Measurements from ENCODE around the gene CREBRF. TPM values are rescaled to one million over a fixed set of nuclear protein-coding genes. Genes with fewer than 3 reads are reported as not detected.
A peak's percentile ranks its signal among the peaks of the same experiment; 100 is the strongest.

CREBRF gene
- total RNA-seq, 6 experiments from 2014 or later = 6.5 to 15.7 (median 12.6) TPM

DNA sequence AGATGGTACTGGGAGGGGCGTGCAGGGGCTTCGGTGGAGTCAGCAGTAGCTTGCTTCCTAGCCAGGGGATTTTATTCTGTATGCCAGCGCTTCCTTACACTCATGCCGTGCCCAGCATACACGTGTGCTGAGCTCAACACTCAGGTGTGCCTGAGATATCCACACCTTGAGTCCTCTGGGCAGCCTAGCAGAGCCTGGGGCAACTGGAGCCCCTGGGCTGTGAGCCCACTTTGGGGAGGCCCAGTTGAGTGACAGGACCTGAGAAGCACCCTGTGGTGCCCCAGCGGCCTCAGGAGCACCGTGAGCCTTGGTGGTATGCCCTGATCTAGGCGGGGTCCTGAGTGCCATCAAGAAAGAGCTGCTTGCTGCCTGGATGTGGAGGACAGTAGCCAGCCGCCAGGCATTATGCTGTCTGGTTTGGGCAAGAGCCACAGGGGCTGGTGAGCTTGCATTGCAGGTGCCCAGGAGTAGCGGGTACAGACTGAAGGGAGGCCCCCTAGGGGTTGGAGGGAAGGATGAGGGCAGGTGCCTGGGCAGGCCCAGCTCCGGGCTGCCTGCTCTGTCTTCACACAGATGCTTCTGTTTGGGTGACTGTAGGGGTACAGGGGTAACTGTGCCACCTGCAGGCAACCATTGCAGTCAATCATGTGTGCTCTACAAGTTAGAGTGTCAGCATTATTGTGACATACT lies 131.0 kb downstream of the CREBRF start:
- no peak for DNase-seq
- H3K36me3 ChIP-seq = no peaks in the 10 kb centered on the region
- no peaks in the 10 kb centered on the region for H3K27me3 ChIP-seq
- ATAC-seq = peak in 3 of 4 donors; percentile 35 to 63 (median 44)
- H3K4me3 ChIP-seq = no peak overlapping the region
- H3K4me1 ChIP-seq = no peaks in the 10 kb centered on the region
- H3K27ac ChIP-seq = no peak overlapping the region
- H3K9me3 ChIP-seq = no peaks in the 10 kb centered on the region
- intact Hi-C loops (cut with DNase I) = no loop called here
- 33% methylated on average over 1 of the region's 11 CpGs for WGBS (ENCODE audit: insufficient coverage, low coverage, low lambda C conversion rate, missing lambda C conversion rate)
- TF ChIP-seq, protein P1, sequence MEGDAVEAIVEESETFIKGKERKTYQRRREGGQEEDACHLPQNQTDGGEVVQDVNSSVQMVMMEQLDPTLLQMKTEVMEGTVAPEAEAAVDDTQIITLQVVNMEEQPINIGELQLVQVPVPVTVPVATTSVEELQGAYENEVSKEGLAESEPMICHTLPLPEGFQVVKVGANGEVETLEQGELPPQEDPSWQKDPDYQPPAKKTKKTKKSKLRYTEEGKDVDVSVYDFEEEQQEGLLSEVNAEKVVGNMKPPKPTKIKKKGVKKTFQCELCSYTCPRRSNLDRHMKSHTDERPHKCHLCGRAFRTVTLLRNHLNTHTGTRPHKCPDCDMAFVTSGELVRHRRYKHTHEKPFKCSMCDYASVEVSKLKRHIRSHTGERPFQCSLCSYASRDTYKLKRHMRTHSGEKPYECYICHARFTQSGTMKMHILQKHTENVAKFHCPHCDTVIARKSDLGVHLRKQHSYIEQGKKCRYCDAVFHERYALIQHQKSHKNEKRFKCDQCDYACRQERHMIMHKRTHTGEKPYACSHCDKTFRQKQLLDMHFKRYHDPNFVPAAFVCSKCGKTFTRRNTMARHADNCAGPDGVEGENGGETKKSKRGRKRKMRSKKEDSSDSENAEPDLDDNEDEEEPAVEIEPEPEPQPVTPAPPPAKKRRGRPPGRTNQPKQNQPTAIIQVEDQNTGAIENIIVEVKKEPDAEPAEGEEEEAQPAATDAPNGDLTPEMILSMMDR (IDR thresholded peaks at IDR 0.05) = peak in 1 of 4 donors; percentile 14
- no peak for TF ChIP-seq POLR2A (IDR thresholded peaks at IDR 0.05)

DNA sequence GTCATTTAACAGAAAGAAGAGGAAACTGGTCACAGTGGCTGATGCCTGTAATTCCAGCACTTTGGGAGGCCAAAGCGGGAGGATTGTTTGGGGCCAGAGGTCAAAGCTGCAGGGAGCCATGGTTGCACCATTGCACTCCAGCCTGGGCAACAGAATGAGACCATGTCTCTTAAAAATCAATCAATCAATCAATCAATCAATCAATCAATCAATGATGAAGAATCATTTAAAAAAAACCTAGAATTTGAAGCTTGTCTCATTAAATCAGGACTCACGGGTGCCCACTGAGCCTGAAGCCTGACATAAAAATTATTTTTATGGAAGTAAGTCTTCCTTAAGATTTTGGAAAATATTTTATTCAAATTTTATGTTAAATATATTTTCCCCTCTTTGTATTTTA lies 132.1 kb downstream of the CREBRF start:
- Histone ChIP-seq H3K9me3 (no peaks in the 10 kb centered on the region), H3K27me3 (no peaks in the 10 kb centered on the region), H3K36me3 (no peaks in the 10 kb centered on the region), H3K4me1 (no peaks in the 10 kb centered on the region), H3K4me3 (no peak overlapping the region), H3K27ac (no peak overlapping the region)
- WGBS (ENCODE audit: insufficient coverage, low coverage, low lambda C conversion rate, missing lambda C conversion rate) = 40% methylated on average over 2 of the region's 2 CpGs
- no peak for DNase-seq
- no peak for TF ChIP-seq POLR2A (IDR thresholded peaks at IDR 0.05)
- TF ChIP-seq, protein P1 (IDR thresholded peaks at IDR 0.05) = no peak
- intact Hi-C loops (cut with DNase I) = no loop called here
- no peak for ATAC-seq

Small RNA genes lying within 50 kb of the gene (small RNA-seq; reads per million reads assigned to genes)
- gene RF00019 (0 reads per million in 2 experiments), gene SNORA74B (16.3 to 17.2 reads per million in 2 experiments)

Other genes with a start within 250 kb of the CREBRF start
- 100 to 1,000 TPM; 103 to 264 (median 154) TPM for gene ERGIC1, start 222.1 kb upstream of the CREBRF start, total RNA-seq
- gene RPL26L1, start 96.9 kb upstream of the CREBRF start, total RNA-seq = 10 to 100 TPM; 14.2 to 33.4 (median 19.2) TPM
- 100 to 1,000 TPM in 5 of 6 experiments, 10 to 100 TPM in 1; 83.1 to 202 (median 116) TPM for gene ATP6V0E1, start 72.6 kb upstream of the CREBRF start, total RNA-seq
- gene BNIP1, start 88.2 kb downstream of the CREBRF start, total RNA-seq = 1 to 10 TPM; 4.4 to 8.6 (median 4.8) TPM
- not detected for gene NKX2-5, start 178.9 kb downstream of the CREBRF start, total RNA-seq

All from right lobe of liver (tissue), 6 donors.